Activated CD4-positive, CD25-positive, alpha-beta regulatory T cell treated with anti-CD3 and anti-CD28 coated beads, Interleukin-2, amount 50 U/mL, for 24 hours (primary cell): ENCODE data around the gene CUL2.
A peak's percentile ranks its signal among the peaks of the same experiment; 100 is the strongest.
"Not testable (repeated sequence)": the region's sequence is repeated elsewhere in the genome, so short reads cannot be mapped to it uniquely, and the experiment has no call there.

ENCODE experiments used
- ATAC-seq, 2 donors: fragments of 150-1000 bp; cut with Tn5 transposase; one replicate each; pipeline ENCODE4 v1.10.0; 2021; ENCODE audit warnings: mild to moderate bottlenecking in 1 of 2, moderate library complexity in 1 of 2

The CUL2 gene

DNA sequence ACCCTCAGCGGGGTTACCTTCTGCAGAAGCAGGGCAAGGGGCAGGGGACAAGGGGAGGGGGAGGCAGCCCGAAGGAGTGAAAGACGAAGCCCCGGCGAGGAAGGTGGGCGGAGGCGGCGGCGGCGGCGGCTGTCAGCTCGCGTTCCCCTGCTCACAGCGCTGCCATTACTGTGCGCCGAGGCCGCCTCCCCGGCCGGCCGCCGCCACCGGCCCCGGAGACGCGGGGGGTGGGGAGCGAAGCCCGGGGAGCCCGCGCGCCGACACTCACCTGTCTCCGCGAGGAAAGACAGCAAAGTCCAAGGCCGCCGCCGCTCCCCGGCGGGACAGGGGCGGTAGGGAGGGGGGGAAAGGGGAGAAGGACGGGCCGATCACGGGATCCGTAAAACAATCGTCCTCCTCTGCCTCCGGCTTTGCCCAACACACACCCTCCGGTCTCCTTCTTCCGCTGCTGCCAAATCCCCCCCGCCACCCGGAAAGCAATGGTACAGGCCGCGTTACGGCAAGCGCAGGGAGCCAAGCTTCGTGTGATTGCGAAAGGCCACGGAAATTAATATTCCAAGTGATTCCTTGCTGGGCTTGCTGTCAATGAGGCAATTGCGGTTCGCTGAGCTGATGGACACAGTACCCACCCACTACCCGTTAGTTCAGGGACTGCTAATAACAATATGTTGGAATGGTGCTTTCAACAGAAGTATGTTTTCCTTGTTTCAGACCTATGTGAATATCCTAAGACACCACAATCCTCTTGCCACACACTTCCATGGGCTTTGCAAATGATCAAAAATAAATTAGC, at the start of gene CUL2:
Gene CUL2, minus strand, starts transcription at position 180 of the 793 bp plus-strand sequence. CDS start 19,024 bp downstream, outside the sequence.
- ATAC-seq, result peak; percentile 96 to 97

- peak in 1 of 2 donors; percentile 14 for ATAC-seq
Measured at GRCh38 chr10:35136263-35136815, 46.2 kb upstream of the CUL2 start.

- peak in 1 of 2 donors; percentile 11 for ATAC-seq
Measured at GRCh38 chr10:35135861-35136260, 45.7 kb upstream of the CUL2 start.

GRCh38 chr10:35133586-35133985, 43.4 kb upstream of the CUL2 start:
- peak in 1 of 2 donors; percentile 48 for ATAC-seq

DNA sequence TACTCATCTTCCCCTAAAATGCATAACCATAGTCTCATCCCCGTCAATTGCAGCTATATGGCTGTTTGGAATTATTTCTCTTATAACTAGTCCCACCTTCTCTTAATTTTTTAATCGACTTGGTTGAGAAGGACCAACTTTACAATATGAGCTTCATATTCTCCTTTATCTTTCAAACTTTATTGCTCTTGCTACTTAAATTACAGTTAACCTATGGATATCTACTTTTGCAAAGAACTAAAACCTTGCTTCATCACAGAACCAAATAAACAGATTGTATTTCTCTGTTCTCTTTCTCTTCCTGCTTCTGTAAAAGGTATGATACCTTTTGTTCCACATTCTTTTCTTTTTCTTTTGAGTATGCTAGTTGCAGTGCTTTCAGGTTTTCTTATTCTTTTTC, 42.6 kb upstream of the CUL2 start:
- no peak for ATAC-seq

DNA sequence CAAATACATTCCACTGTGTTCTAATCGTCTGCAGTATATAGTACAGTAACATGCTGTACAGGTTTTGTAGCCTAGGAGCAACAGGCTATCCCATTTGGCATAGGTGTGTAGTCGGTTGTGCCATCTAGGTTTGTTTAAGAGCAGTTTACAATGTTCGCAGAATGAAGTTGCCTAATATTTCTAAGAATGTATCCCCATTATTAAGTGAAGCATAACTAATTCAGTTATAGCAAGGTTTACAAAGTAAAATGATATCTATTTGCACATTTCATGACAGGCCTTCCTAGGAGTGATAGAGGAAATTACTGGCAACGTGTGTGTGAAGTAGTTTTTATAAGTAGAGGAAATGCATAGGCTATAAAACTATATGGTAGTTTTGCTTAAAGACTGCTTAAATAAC, 40.5 kb upstream of the CUL2 start:
- ATAC-seq, result no peak

DNA sequence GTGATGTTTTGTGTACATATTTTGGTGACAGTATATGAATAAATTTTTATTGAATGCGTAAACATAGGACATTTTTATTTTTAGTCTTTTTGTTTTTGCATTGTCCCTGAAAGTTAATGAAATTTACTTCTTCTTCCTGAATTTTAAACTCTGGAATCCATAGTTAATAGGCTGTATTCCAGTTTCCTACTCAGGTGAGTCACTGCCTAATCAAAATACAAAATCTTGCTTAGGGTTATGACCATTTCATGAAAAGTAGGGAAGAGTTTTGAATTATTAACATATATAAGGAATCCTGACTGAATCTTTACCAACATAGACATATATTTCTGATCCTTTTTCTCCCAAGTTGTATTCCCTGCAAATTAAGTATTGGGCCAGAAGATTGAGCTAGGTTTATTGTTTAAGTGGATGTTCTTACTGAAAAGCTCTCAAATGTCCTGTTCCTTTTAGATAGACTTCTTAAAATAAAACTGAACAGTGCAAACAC, 39.1 kb upstream of the CUL2 start:
- ATAC-seq, result no peak

DNA sequence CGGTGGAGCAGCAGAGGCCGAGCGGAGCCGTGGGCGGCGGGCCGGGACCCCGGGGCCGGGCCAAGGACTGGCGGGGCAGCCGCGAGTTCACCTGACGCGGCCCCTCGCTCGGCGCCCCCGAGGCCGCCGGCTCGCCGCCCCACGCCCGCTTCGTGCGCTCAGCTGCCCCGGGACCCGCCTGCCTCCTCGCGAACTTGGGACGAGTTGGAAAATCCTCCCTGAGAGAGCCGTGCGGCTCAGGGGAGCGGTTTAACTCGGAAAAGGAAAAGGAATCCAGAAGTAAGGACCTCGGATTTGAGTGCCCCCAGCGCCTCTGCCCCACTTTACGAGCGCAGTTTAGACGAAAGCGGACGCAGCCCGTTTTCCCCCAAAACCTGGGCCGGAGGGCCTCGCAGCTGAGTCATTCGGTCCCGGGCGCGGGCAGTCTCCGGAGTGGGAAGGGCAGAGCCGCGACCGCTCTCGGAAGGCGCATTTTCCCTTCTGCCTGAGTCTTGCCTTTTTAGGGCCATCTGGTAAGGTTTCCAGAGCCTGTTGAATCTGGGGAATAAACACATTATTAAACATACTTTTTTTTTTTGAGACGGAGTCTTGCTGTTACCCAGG, 37.2 kb upstream of the CUL2 start:
- peak; percentile 4 to 10 for ATAC-seq

GRCh38 chr10:35126530-35127288, 36.6 kb upstream of the CUL2 start, which contains the start of gene CREM:
TSS of gene CREM (plus strand) at chr10:35126846. CDS start at chr10:35137836, 10,990 bp downstream.
- ATAC-seq, result peak; percentile 87 to 89

DNA sequence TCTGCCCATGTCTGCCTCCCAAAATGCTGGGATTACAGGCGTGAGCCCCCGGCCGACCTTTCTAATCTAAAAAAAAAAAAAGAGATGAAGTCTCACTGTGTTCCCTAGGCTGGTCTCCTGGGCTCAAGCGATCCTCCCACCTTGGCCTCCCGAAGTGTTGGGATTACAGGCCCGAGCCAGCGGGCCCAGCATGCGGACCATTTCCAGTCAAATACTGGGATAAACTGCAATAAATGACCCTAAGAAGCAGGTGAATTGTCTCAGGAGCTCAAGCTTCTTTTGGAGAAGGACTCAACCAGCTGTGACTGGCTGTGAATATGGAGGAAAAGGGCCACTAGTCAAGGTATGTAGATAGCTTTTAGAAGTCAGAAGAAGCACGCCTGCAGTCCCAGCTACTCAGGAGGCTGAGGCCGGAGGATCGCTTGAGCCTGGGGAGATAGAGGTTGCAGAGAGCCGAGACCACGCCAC, 36.0 kb upstream of the CUL2 start:
- ATAC-seq, result no peak

GRCh38 chr10:35124540-35124939, 34.4 kb upstream of the CUL2 start:
- no peak for ATAC-seq

DNA sequence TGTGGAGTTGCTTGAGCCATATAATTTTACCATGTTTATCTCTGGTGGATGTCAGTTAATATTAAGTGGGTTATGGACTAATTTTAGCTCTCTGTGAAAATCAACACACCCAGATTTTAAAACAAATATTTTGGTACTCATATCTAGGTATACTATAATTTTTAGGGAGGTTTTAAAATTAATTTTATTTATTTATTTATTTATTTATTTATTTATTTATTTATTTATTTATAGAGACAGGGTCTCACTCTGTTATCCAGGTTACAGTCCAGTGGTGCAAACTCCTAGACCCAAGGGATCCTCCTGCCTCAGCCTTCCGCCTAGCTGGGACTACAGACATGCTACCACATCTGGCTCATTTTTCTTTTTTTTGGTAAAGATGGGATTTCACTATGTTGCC, 29.2 kb upstream of the CUL2 start:
- ATAC-seq, result no peak

GRCh38 chr10:35112571-35112970, 22.4 kb upstream of the CUL2 start:
- ATAC-seq, result no peak

- no peak for ATAC-seq
Measured at GRCh38 chr10:35103882-35104281, 13.7 kb upstream of the CUL2 start.

DNA sequence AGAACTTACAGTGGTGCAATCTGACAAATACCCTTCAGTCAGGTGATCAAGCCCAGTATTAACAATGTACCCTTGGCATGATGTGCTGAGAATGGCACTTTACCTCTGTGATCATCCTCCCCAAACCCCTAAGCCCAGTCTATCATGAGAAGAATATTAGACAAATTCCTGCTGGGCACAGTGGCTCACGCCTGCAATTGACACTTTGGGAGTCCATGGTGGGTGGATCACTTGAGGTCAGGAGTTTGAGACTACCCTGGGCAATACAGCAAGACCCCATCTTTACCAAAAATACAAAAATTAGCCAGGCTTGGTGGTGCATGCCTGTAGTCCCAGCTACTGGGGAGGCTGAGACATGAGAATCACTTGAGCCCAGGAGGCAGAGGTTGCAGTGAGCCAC, 7.4 kb upstream of the CUL2 start:
- ATAC-seq, result no peak

- no peak for ATAC-seq
Measured at GRCh38 chr10:35096312-35096711, 6.2 kb upstream of the CUL2 start.

DNA sequence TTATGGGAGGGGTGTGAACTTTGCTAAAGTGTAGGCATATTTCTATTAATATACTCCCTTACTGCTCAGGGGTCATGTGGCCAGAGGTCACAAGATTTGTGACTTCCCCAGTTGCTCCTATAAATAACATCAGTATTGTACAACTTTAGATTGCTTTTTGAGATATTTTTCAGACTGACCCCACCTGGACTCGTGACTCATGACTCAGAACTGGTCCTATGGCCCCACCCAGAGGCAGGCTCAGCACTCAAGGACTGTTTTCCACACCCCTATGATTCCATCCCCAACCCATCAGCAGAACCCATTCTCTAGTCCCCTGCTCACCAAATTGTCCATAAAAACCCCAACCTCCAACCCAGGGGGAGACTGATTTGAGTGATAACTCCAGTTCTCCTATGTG, 2.7 kb upstream of the CUL2 start:
- ATAC-seq, result no peak

DNA sequence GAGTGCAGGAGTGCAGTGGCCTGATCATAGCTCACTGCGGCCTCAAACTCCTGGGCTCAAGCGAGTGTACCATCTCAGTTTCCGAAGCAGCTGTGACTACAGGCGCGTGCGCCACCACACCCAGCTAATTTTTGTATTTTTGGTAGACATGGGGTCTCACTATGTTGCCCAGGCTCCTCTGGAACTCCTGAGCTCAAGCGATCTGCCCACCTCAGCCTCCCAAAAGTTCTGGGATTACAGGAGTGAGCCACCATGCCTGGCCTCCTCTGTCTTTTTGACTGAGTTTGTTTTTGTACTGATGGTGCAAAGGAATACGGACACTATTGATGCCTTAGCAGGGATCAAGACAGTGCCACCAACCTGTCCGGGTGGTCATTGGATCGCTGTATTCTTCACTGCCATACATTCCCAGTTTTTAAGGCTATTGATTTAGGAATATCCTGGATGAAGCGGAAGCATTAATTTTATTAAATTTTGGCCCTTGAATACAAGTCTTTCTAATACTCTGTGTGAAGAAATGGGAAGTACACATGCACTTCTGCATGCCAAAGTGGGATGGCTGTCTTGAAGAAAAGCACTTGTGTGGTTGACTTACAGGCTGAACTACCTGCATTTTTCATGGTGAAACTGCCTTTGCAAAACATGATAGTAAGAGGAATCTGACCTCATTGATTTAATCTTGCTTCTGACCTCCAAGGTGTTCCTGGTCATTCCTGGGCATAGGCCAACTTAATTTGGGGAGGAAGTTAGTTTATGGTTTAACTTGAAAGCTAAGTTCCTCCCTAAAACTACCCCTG, 2.1 kb upstream of the CUL2 start:
- no peak for ATAC-seq

- peak; percentile 33 to 36 for ATAC-seq
Measured at GRCh38 chr10:35089611-35090161, 455 bp downstream of the CUL2 start.

GRCh38 chr10:35083242-35083641, 6.9 kb downstream of the CUL2 start:
- ATAC-seq, result no peak

DNA sequence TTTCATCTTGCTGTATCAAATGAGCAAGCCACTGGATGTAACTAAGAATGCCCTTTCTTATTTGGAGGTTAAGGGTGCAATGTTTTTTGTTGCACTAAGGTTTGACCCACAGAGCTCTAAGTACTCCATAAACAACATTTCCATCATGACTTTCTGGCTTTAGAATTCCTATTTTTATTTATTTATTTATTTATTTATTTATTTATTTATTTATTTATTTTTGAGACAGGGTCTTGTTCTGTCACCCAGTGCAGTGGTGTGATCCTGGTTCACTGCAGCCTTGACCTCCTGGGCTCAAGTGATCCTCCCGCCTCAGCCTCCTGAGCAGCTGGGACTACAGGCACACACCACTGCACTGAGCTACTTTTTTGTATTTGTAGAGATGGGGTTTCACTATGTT, 9.9 kb downstream of the CUL2 start:
- ATAC-seq, result not testable (repeated sequence)

DNA sequence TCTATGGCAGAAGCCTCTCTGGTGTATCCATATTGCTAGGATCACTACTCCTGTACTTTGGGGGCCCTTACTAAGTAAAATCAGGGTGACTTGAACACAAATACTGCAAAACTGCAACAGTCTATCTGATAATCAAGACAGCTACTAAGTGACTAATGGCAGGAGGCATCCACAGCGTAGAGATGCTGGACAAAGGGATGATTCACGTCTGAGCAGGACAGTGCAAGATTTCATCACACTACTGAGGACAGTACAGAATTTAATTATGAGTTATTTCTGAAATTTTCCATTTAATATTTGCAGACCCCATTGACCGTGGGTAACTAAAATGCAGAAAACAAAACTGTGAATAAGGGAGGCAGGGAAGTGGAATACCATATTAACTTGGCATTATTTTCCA, 10.4 kb downstream of the CUL2 start:
- ATAC-seq, result no peak
